Activated T-cell treated with anti-CD3 and anti-CD28 coated beads, Interleukin-2, amount 50 U/mL, for 24 hours (primary cell): ENCODE measurements around the gene PJA1.

ENCODE experiments used
- DNase-seq: peaks from one replicate; pipeline ENCODE4 v3.0.0-alpha.2; 2020
- H3K27ac Mint-ChIP-seq: 2 replicates; pipeline ENCODE4 v1.8.0; 2020; ENCODE audit warnings: mild to moderate bottlenecking, mixed read lengths
- H3K27me3 Mint-ChIP-seq: 2 replicates; pipeline ENCODE4 v1.8.0; 2020; ENCODE audit warnings: mixed read lengths
- H3K36me3 Mint-ChIP-seq: 2 replicates; pipeline ENCODE4 v1.8.0; 2020; ENCODE audit warnings: low read depth, mixed read lengths
- H3K4me1 Mint-ChIP-seq: 2 replicates; pipeline ENCODE4 v1.8.0; 2020; ENCODE audit warnings: low read depth, mixed read lengths
- H3K4me3 Mint-ChIP-seq: 2 replicates; pipeline ENCODE4 v1.8.0; 2020; ENCODE audit warnings: mild to moderate bottlenecking, moderate library complexity, mixed read lengths
- H3K9me3 Mint-ChIP-seq: 2 replicates; pipeline ENCODE4 v1.8.0; 2020; ENCODE audit warnings: mixed read lengths

The PJA1 gene

DNA sequence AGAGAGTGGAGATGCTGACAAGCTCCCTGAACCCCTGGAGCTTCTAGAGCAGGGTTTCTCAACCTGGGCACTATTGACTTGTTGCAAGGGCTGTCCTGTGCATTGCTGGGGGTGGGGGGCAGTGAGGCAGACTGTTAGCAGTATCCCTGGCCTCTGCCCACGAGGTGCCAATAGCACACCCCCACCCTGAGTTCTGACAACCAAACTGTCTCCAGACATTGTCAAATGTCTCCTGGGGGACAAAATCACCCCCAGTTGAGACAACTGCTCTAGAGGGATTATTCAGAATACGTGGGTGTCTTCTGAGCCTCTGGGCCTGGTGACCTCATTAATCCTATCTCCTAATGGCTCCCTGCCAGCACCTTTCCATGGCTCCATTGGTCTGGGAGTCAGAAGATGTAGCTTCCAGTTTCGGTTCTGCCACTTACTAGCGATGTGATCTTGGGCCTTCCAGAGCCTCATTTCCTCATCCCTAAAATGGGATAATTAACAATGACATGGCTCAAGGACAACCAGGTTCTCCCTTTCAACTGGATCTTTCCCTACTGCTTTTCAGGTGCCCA is 17.6 kb upstream of the PJA1 start:
- no peaks in the 10 kb centered on the region for H3K36me3 Mint-ChIP-seq
- no peak overlapping the region for H3K4me3 Mint-ChIP-seq
- H3K9me3 Mint-ChIP-seq: no peaks in the 10 kb centered on the region
- no peak for DNase-seq
- H3K27me3 Mint-ChIP-seq: peaks cover 42% of the 10 kb centered on the region
- H3K27ac Mint-ChIP-seq: no peak overlapping the region
- H3K4me1 Mint-ChIP-seq: no peaks in the 10 kb centered on the region

- peaks cover 3% of the 10 kb centered on the region for H3K9me3 Mint-ChIP-seq
- no peaks in the 10 kb centered on the region for H3K36me3 Mint-ChIP-seq
- peaks cover 54% of the 10 kb centered on the region for H3K27me3 Mint-ChIP-seq
- DNase-seq: no peak
- no peak overlapping the region for H3K4me3 Mint-ChIP-seq
- no peaks in the 10 kb centered on the region for H3K4me1 Mint-ChIP-seq
- no peak overlapping the region for H3K27ac Mint-ChIP-seq
Measured at GRCh38 chrX:69179380-69179911, 14.2 kb upstream of the PJA1 start.

- Mint-ChIP-seq H3K9me3 (peaks cover 3% of the 10 kb centered on the region), H3K4me3 (no peak overlapping the region), H3K27ac (no peak overlapping the region), H3K4me1 (no peaks in the 10 kb centered on the region), H3K36me3 (no peaks in the 10 kb centered on the region), H3K27me3 (peaks cover 59% of the 10 kb centered on the region)
- DNase-seq: no peak
Measured at GRCh38 chrX:69178592-69178991, 13.3 kb upstream of the PJA1 start.

GRCh38 chrX:69177511-69178162 is 12.4 kb upstream of the PJA1 start:
- H3K36me3 Mint-ChIP-seq: no peaks in the 10 kb centered on the region
- H3K27ac Mint-ChIP-seq: no peak overlapping the region
- H3K4me1 Mint-ChIP-seq: no peaks in the 10 kb centered on the region
- H3K27me3 Mint-ChIP-seq: peaks cover 59% of the 10 kb centered on the region
- no peak for DNase-seq
- peaks cover 3% of the 10 kb centered on the region for H3K9me3 Mint-ChIP-seq
- no peak overlapping the region for H3K4me3 Mint-ChIP-seq

DNA sequence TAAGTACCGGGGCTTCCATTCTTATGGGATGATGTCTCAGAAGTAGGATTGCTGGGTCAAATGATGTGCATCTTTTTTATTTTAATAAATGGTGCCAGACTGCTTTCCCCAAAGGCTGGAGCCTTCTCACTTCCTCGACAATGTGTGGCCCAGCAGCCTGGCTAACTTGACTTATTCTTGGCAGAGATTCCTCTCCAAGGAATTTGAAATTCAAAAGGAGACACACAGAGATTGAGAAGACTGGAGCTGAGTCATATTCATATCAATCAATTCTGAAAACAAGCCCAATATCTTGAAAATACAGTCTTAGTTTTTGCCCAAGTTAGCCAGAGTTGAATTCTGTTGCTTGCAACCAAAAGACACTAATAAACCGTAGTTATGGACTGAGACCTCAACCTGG is 10.8 kb upstream of the PJA1 start:
- H3K36me3 Mint-ChIP-seq: no peaks in the 10 kb centered on the region
- H3K4me1 Mint-ChIP-seq: no peaks in the 10 kb centered on the region
- H3K27me3 Mint-ChIP-seq: peaks cover 62% of the 10 kb centered on the region
- no peak for DNase-seq
- no peak overlapping the region for H3K4me3 Mint-ChIP-seq
- H3K9me3 Mint-ChIP-seq: peaks cover 3% of the 10 kb centered on the region
- no peak overlapping the region for H3K27ac Mint-ChIP-seq

- DNase-seq: no peak
- no peak overlapping the region for H3K4me3 Mint-ChIP-seq
- H3K9me3 Mint-ChIP-seq: peaks cover 3% of the 10 kb centered on the region
- no peak overlapping the region for H3K27ac Mint-ChIP-seq
- no peaks in the 10 kb centered on the region for H3K4me1 Mint-ChIP-seq
- peaks cover 56% of the 10 kb centered on the region for H3K27me3 Mint-ChIP-seq
- no peaks in the 10 kb centered on the region for H3K36me3 Mint-ChIP-seq
Measured at GRCh38 chrX:69173906-69174305, 8.7 kb upstream of the PJA1 start.

- Mint-ChIP-seq H3K9me3 (peaks cover 3% of the 10 kb centered on the region), H3K4me3 (no peak overlapping the region), H3K4me1 (no peaks in the 10 kb centered on the region), H3K36me3 (no peaks in the 10 kb centered on the region), H3K27ac (no peak overlapping the region), H3K27me3 (peaks cover 49% of the 10 kb centered on the region)
- DNase-seq: no peak
Measured at GRCh38 chrX:69172937-69173336, 7.7 kb upstream of the PJA1 start.

GRCh38 chrX:69170319-69170718 is 5.1 kb upstream of the PJA1 start:
- Mint-ChIP-seq H3K27ac (no peak overlapping the region), H3K4me3 (no peak overlapping the region), H3K27me3 (peaks cover 36% of the 10 kb centered on the region), H3K4me1 (no peaks in the 10 kb centered on the region), H3K9me3 (no peaks in the 10 kb centered on the region), H3K36me3 (no peaks in the 10 kb centered on the region)
- no peak for DNase-seq

- H3K9me3 Mint-ChIP-seq: no peaks in the 10 kb centered on the region
- peaks cover 37% of the 10 kb centered on the region for H3K4me1 Mint-ChIP-seq
- H3K27me3 Mint-ChIP-seq: peaks cover 40% of the 10 kb centered on the region
- H3K4me3 Mint-ChIP-seq: peak overlapping the region; percentile 83
- DNase-seq: peak; percentile 59
- H3K27ac Mint-ChIP-seq: peak overlapping the region; percentile 87
- peaks cover 17% of the 10 kb centered on the region for H3K36me3 Mint-ChIP-seq
Measured at GRCh38 chrX:69163936-69164741, 1.1 kb downstream of the PJA1 start.

- no peaks in the 10 kb centered on the region for H3K9me3 Mint-ChIP-seq
- peaks cover 48% of the 10 kb centered on the region for H3K27me3 Mint-ChIP-seq
- peaks cover 37% of the 10 kb centered on the region for H3K4me1 Mint-ChIP-seq
- no peak for DNase-seq
- H3K36me3 Mint-ChIP-seq: peaks cover 17% of the 10 kb centered on the region
- peak overlapping the region; percentile 72 for H3K27ac Mint-ChIP-seq
- no peak overlapping the region for H3K4me3 Mint-ChIP-seq
Measured at GRCh38 chrX:69162361-69162865, 2.8 kb downstream of the PJA1 start.

- Mint-ChIP-seq H3K9me3 (no peaks in the 10 kb centered on the region), H3K4me3 (no peak overlapping the region), H3K27me3 (peaks cover 50% of the 10 kb centered on the region), H3K4me1 (peaks cover 37% of the 10 kb centered on the region), H3K27ac (peak overlapping the region; percentile 22), H3K36me3 (peaks cover 17% of the 10 kb centered on the region)
- no peak for DNase-seq
Measured at GRCh38 chrX:69161786-69162349, 3.4 kb downstream of the PJA1 start.

DNA sequence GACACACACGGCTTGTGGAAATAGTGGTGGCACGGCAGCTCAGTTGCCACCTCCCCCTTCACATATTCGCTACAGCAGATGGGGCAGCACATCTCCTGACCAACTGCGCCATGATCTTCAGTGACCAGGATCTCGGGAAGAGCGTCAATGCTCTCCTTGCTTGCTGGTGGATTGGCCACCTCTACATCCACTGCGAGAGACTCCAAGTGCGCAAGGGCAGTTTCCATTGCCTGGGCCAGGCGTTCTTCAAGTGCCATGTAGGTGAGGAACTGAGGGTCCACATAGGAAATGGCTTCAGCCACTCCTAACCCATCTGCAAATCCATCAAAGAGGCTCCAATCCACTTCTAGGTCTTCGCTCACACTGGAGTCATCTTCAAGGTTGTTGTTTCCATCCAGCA is 3.9 kb downstream of the PJA1 start:
- DNase-seq: no peak
- Mint-ChIP-seq H3K27ac (no peak overlapping the region), H3K36me3 (peaks cover 17% of the 10 kb centered on the region), H3K9me3 (no peaks in the 10 kb centered on the region), H3K4me3 (no peak overlapping the region), H3K27me3 (peaks cover 51% of the 10 kb centered on the region), H3K4me1 (peaks cover 37% of the 10 kb centered on the region)

DNA sequence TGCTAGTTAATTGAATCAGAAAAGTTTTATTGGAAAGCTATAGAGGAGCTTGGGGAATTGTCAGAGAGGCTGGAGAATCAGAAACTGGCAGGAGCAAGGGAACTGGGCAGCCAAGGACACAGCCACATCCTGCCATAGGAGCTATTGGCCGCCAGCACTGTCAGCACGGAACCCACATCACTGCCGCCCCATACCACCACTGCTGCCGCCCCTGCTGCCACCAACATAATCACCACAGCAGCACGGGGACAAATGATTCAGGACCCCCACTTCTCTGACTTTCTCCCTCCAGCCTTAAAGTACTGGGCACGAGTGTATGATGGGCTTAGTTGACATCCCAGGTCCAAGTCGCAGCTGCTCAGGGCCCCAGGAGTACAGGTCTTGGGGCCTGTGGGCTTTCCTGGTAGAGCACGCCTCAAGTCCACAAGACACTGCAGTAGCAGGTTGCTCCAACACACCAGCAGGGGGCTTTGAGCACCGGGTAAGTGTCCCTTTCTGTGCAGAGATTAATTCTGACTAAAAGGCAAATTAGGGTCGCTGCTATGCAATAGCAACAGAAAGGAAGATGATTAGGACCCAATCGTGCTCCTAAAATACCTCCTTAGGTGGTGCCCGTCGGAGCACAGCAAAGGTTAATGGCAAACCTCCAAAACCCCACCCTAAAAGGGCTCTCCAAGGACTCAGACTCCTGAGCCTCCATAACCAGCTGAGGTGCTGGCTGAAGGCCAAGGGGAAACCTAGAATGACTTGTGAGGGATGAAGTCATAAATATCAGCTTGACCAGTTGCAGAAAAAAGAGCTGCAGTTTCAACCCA is 6.9 kb downstream of the PJA1 start:
- peaks cover 27% of the 10 kb centered on the region for H3K4me1 Mint-ChIP-seq
- no peak for DNase-seq
- peaks cover 45% of the 10 kb centered on the region for H3K27me3 Mint-ChIP-seq
- H3K36me3 Mint-ChIP-seq: peaks cover 17% of the 10 kb centered on the region
- no peaks in the 10 kb centered on the region for H3K9me3 Mint-ChIP-seq
- H3K27ac Mint-ChIP-seq: no peak overlapping the region
- H3K4me3 Mint-ChIP-seq: no peak overlapping the region

DNA sequence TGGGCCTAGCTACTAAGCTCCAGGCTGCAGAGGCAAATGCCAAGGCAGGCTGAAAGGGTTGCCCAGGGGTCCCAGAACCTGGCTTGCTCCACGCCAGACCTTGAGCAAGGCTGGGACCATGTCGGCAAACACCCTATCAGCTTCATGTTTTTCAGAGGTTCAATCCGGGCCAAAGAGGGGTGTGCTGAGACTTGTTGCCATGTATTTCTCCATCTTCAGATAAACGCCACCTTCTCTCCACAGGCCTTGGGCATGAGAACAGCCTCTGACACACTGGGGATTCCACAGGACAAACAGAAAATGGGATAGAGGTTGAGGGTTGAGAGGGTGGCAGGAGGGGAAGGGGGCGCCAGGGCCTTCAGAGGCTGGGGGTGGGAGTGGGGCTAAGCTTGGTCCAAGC is 8.6 kb downstream of the PJA1 start:
- Mint-ChIP-seq H3K4me1 (peaks cover 10% of the 10 kb centered on the region), H3K27me3 (peaks cover 32% of the 10 kb centered on the region)

More for the DNA sequence above, 8.6 kb downstream of the PJA1 start:
- Mint-ChIP-seq H3K4me3 (no peak overlapping the region), H3K27ac (no peak overlapping the region), H3K9me3 (no peaks in the 10 kb centered on the region), H3K36me3 (peaks cover 2% of the 10 kb centered on the region)
- no peak for DNase-seq
